ENCODE results near the gene PDE6D.

Gene PDE6D

GRCh38 chr2:231794383-231794782, 13.3 kb upstream of the PDE6D start:
- no peak overlapping the region for H3K4me3 ChIP-seq (ENCODE audit: low read length)
- H3K27me3 ChIP-seq (ENCODE audit: insufficient read depth, low read length): no peaks in the 10 kb centered on the region
- H3K9me3 ChIP-seq (ENCODE audit: insufficient read depth, low read depth, low read length): no peaks in the 10 kb centered on the region
- H3K4me1 ChIP-seq (ENCODE audit: insufficient read depth, low read length): no peaks in the 10 kb centered on the region
- no peak overlapping the region for H3K27ac ChIP-seq (ENCODE audit: low read length)
- H3K36me3 ChIP-seq (ENCODE audit: insufficient read depth, low read depth, low read length): peaks cover 79% of the 10 kb centered on the region
- no peak overlapping the region for H3K9ac ChIP-seq (ENCODE audit: low read depth, low read length)

GRCh38 chr2:231791107-231791506, 10.0 kb upstream of the PDE6D start:
- peaks cover 65% of the 10 kb centered on the region for H3K36me3 ChIP-seq (ENCODE audit: insufficient read depth, low read depth, low read length)

GRCh38 chr2:231786917-231787292, 5.8 kb upstream of the PDE6D start:
- H3K4me1 ChIP-seq (ENCODE audit: insufficient read depth, low read length): peaks cover 16% of the 10 kb centered on the region
- H3K4me3 ChIP-seq (ENCODE audit: low read length): peak overlapping the region; percentile 77
- H3K9ac ChIP-seq (ENCODE audit: low read depth, low read length): peak overlapping the region; percentile 92; the same call in 1 of the 2 replicates
- no peaks in the 10 kb centered on the region for H3K27me3 ChIP-seq (ENCODE audit: insufficient read depth, low read length)
- H3K36me3 ChIP-seq (ENCODE audit: insufficient read depth, low read depth, low read length): peaks cover 32% of the 10 kb centered on the region
- no peak overlapping the region for H3K27ac ChIP-seq (ENCODE audit: low read length)
- no peaks in the 10 kb centered on the region for H3K9me3 ChIP-seq (ENCODE audit: insufficient read depth, low read depth, low read length)

More at GRCh38 chr2:231791107-231791506, 10.0 kb upstream of the PDE6D start:
- Histone ChIP-seq H3K27ac (ENCODE audit: low read length) (no peak overlapping the region), H3K27me3 (ENCODE audit: insufficient read depth, low read length) (no peaks in the 10 kb centered on the region), H3K9ac (ENCODE audit: low read depth, low read length) (no peak overlapping the region), H3K4me3 (ENCODE audit: low read length) (no peak overlapping the region), H3K4me1 (ENCODE audit: insufficient read depth, low read length) (peaks cover 8% of the 10 kb centered on the region; the same call in 1 of the 2 replicates), H3K9me3 (ENCODE audit: insufficient read depth, low read depth, low read length) (no peaks in the 10 kb centered on the region)

GRCh38 chr2:231786177-231786916, 5.3 kb upstream of the PDE6D start, which contains the start of gene COPS7B:
TSS of gene COPS7B (plus strand) at chr2:231786445. CDS start at chr2:231788571, 2,126 bp downstream.
- Histone ChIP-seq H3K9ac (ENCODE audit: low read depth, low read length) (peak within 1 kb of the TSS; percentile 92), H3K27me3 (ENCODE audit: insufficient read depth, low read length) (no peaks in the 10 kb centered on the region), H3K4me3 (ENCODE audit: low read length) (peak within 1 kb of the TSS; percentile 77), H3K27ac (ENCODE audit: low read length) (peak within 1 kb of the TSS; percentile 92), H3K4me1 (ENCODE audit: insufficient read depth, low read length) (peaks cover 16% of the 10 kb centered on the region), H3K9me3 (ENCODE audit: insufficient read depth, low read depth, low read length) (no peaks in the 10 kb centered on the region), H3K36me3 (ENCODE audit: insufficient read depth, low read depth, low read length) (peaks cover 26% of the 10 kb centered on the region; the same call in 1 of the 2 replicates)

GRCh38 chr2:231785822-231786176, 4.7 kb upstream of the PDE6D start:
- Histone ChIP-seq H3K4me1 (ENCODE audit: insufficient read depth, low read length) (peaks cover 16% of the 10 kb centered on the region), H3K4me3 (ENCODE audit: low read length) (peak overlapping the region; percentile 77), H3K36me3 (ENCODE audit: insufficient read depth, low read depth, low read length) (peaks cover 22% of the 10 kb centered on the region; the same call in 1 of the 2 replicates), H3K27ac (ENCODE audit: low read length) (peak overlapping the region; percentile 92), H3K9ac (ENCODE audit: low read depth, low read length) (peak overlapping the region; percentile 92), H3K27me3 (ENCODE audit: insufficient read depth, low read length) (no peaks in the 10 kb centered on the region), H3K9me3 (ENCODE audit: insufficient read depth, low read depth, low read length) (no peaks in the 10 kb centered on the region)

- peaks cover under 1% of the 10 kb centered on the region for H3K27me3 ChIP-seq (ENCODE audit: insufficient read depth, low read length)
- peaks cover 21% of the 10 kb centered on the region; the same call in 1 of the 2 replicates for H3K36me3 ChIP-seq (ENCODE audit: insufficient read depth, low read depth, low read length)
- H3K27ac ChIP-seq (ENCODE audit: low read length): peak overlapping the region; percentile 92
- peaks cover 16% of the 10 kb centered on the region for H3K4me1 ChIP-seq (ENCODE audit: insufficient read depth, low read length)
- peak overlapping the region; percentile 77 for H3K4me3 ChIP-seq (ENCODE audit: low read length)
- no peaks in the 10 kb centered on the region for H3K9me3 ChIP-seq (ENCODE audit: insufficient read depth, low read depth, low read length)
- peak overlapping the region; percentile 92 for H3K9ac ChIP-seq (ENCODE audit: low read depth, low read length)
These were observed 4.3 kb upstream of the PDE6D start for GRCh38 chr2:231785413-231785812.

GRCh38 chr2:231781798-231782726, 980 bp upstream of the PDE6D start:
- H3K27ac ChIP-seq (ENCODE audit: low read length): no peak overlapping the region
- H3K9me3 ChIP-seq (ENCODE audit: insufficient read depth, low read depth, low read length): no peaks in the 10 kb centered on the region
- peaks cover 14% of the 10 kb centered on the region for H3K27me3 ChIP-seq (ENCODE audit: insufficient read depth, low read length)
- H3K4me1 ChIP-seq (ENCODE audit: insufficient read depth, low read length): peaks cover 14% of the 10 kb centered on the region; the same call in 1 of the 2 replicates
- H3K9ac ChIP-seq (ENCODE audit: low read depth, low read length): peak overlapping the region; percentile 59; the same call in 1 of the 2 replicates
- H3K36me3 ChIP-seq (ENCODE audit: insufficient read depth, low read depth, low read length): no peaks in the 10 kb centered on the region
- H3K4me3 ChIP-seq (ENCODE audit: low read length): peak overlapping the region; percentile 77

GRCh38 chr2:231780123-231780908, 766 bp downstream of the PDE6D start:
- Histone ChIP-seq H3K9me3 (ENCODE audit: insufficient read depth, low read depth, low read length) (no peaks in the 10 kb centered on the region), H3K36me3 (ENCODE audit: insufficient read depth, low read depth, low read length) (no peaks in the 10 kb centered on the region), H3K4me3 (ENCODE audit: low read length) (peak overlapping the region; percentile 77), H3K27me3 (ENCODE audit: insufficient read depth, low read length) (peaks cover 14% of the 10 kb centered on the region), H3K4me1 (ENCODE audit: insufficient read depth, low read length) (peaks cover 8% of the 10 kb centered on the region; the same call in 1 of the 2 replicates), H3K27ac (ENCODE audit: low read length) (no peak overlapping the region), H3K9ac (ENCODE audit: low read depth, low read length) (peak overlapping the region; percentile 23; the same call in 1 of the 2 replicates)

- H3K27ac ChIP-seq (ENCODE audit: low read length): no peak overlapping the region
- no peaks in the 10 kb centered on the region for H3K4me1 ChIP-seq (ENCODE audit: insufficient read depth, low read length)
- no peaks in the 10 kb centered on the region for H3K36me3 ChIP-seq (ENCODE audit: insufficient read depth, low read depth, low read length)
- no peaks in the 10 kb centered on the region for H3K9me3 ChIP-seq (ENCODE audit: insufficient read depth, low read depth, low read length)
- no peak overlapping the region for H3K4me3 ChIP-seq (ENCODE audit: low read length)
- no peak overlapping the region for H3K9ac ChIP-seq (ENCODE audit: low read depth, low read length)
- no peaks in the 10 kb centered on the region for H3K27me3 ChIP-seq (ENCODE audit: insufficient read depth, low read length)
These were observed 11.6 kb downstream of the PDE6D start for GRCh38 chr2:231769170-231770136.

- Histone ChIP-seq H3K27ac (ENCODE audit: low read length) (no peak overlapping the region), H3K9me3 (ENCODE audit: insufficient read depth, low read depth, low read length) (no peaks in the 10 kb centered on the region), H3K36me3 (ENCODE audit: insufficient read depth, low read depth, low read length) (no peaks in the 10 kb centered on the region), H3K4me3 (ENCODE audit: low read length) (no peak overlapping the region), H3K27me3 (ENCODE audit: insufficient read depth, low read length) (no peaks in the 10 kb centered on the region), H3K9ac (ENCODE audit: low read depth, low read length) (no peak overlapping the region), H3K4me1 (ENCODE audit: insufficient read depth, low read length) (no peaks in the 10 kb centered on the region)
These were observed 15.6 kb downstream of the PDE6D start for GRCh38 chr2:231765496-231765929.
